Measurements from ENCODE around the gene CDC42BPA. TPM values are rescaled to one million over a fixed set of nuclear protein-coding genes. Genes with fewer than 3 reads are reported as not detected.
"Not testable (repeated sequence)": the region's sequence is repeated elsewhere in the genome, so short reads cannot be mapped to it uniquely, and the experiment has no call there.

The CDC42BPA gene
- total RNA-seq, 1 donor from 2014 or later, result 51.5 TPM

DNA sequence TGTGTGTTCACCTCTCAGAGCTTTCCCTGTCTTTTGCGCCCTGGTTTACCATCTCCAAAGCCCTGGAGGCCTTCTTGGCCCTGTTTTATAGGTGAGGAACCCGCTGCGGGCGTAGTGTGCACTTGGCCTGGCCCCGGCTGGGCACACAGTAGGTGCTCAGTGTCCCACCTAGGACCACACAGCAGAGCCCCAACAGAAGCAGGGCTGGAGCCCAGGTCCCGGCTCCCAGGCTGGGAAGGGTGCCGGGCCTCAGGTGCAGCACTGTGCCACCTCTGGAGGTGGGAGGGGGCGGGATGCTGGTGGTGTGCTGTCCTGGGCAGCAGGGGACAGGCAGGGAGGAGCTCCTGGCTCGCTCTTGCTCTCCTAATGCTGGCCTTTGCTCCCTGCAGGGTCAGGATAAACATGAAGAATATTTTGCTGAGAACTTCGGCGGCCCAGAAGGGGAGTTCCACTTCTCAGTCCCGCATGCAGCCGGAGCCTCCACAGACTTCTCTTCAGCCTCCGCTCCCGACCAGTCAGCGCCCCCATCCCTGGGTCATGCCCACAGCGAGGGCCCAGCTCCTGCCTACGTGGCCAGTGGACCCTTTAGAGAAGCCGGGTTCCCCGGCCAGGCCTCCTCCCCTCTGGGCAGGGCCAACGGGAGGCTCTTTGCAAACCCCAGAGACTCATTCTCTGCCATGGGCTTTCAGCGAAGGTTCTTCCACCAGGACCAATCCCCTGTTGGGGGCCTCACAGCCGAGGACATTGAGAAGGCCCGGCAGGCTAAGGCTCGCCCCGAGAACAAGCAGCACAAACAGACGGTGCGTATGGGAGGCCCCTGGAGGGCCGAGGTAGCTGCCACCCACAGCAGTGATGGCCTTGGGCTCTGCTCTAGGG lies 353.4 kb downstream of the CDC42BPA start:
- no peak for DNase-seq (ENCODE audit: low spot score)

- DNase-seq (ENCODE audit: low spot score), result no peak
Measured at GRCh38 chr1:226964068-226964425, 354.2 kb downstream of the CDC42BPA start.

- DNase-seq (ENCODE audit: low spot score), result no peak
Measured at GRCh38 chr1:226962421-226963391, 355.6 kb downstream of the CDC42BPA start.

GRCh38 chr1:226960944-226961765 lies 357.1 kb downstream of the CDC42BPA start:
- DNase-seq (ENCODE audit: low spot score), result no peak

DNA sequence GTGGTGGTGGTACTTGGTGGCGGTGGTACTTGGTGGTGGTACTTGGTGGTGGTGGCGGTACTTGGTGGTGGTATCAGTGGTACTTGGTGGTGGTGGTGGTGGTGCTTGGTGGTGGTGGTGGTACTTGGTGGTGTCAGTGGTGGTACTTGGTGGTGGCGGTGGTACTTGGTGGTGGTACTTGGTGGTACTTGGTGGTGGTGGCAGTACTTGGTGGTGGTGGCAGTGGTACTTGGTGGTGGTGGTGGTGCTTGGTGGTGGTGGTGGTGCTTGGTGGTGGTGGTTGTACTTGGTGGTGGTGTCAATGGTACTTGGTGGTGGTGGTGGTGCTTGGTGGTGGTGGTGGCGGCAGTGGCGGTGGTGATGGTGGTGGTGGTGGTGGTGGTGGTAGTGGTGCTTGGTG lies 358.0 kb downstream of the CDC42BPA start:
- no peak for DNase-seq (ENCODE audit: low spot score)

- no peak for DNase-seq (ENCODE audit: low spot score)
Measured at GRCh38 chr1:226958300-226958699, 360.0 kb downstream of the CDC42BPA start.

DNA sequence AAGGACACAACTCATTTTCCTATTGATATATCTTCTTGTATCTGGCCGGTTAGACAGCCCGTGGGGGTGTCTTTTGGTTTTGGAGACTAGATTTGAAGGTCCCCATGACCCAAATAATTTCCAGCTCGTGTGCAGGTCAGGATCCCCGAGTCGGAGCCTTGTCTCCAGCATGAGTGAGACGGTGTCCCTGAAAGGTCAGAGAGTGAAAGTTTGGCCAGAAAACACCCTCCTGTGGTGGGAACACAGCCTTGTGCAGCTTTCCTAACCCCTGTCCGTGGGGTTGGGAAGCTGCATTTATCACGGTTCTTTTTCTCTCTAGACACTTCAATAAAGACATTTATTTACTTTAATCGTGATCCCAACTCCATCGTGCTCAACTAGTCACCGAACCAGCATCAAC lies 360.6 kb downstream of the CDC42BPA start:
- no peak for DNase-seq (ENCODE audit: low spot score)

GRCh38 chr1:226956942-226957713 lies 361.2 kb downstream of the CDC42BPA start:
- DNase-seq (ENCODE audit: low spot score), result no peak

DNA sequence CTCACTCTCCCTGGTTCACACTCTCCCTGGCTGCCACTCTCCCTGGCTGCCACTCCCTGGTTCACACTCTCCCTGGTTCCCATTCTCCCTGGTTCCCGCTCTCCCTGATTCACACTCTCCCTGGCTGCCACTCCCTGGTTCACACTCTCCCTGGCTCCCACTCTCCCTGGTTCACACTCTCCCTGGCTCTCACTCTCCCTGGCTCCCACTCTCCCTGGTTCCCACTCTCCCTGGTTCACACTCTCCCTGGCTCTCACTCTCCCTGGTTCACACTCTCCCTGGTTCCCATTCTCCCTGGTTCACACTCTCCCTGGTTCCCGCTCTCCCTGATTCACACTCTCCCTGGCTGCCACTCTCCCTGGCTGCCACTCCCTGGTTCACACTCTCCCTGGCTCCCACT lies 362.4 kb downstream of the CDC42BPA start:
- DNase-seq (ENCODE audit: low spot score), result not testable (repeated sequence)

DNA sequence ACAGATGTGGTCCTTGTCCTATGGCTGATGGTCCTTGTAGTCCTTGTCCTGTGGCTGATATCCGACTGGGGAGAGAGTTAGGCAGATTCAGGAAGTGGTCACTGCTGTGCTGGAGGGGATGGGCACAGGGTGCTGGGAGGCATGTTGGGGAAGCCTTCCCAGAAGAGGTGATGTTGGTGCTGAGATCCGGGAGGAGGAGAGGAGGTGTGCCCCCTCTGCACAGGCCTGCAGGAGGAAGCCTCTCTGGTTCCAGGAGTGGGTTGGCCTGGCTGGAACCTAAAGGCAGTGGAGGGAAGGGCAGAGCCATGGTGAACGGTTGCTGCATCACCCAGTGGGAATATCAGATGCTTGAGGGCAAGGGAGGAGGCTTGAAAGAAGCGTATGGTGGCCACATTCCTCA lies 363.5 kb downstream of the CDC42BPA start:
- no peak for DNase-seq (ENCODE audit: low spot score)

- no peak for DNase-seq (ENCODE audit: low spot score)
Measured at GRCh38 chr1:226954337-226954736, 364.0 kb downstream of the CDC42BPA start.

DNA sequence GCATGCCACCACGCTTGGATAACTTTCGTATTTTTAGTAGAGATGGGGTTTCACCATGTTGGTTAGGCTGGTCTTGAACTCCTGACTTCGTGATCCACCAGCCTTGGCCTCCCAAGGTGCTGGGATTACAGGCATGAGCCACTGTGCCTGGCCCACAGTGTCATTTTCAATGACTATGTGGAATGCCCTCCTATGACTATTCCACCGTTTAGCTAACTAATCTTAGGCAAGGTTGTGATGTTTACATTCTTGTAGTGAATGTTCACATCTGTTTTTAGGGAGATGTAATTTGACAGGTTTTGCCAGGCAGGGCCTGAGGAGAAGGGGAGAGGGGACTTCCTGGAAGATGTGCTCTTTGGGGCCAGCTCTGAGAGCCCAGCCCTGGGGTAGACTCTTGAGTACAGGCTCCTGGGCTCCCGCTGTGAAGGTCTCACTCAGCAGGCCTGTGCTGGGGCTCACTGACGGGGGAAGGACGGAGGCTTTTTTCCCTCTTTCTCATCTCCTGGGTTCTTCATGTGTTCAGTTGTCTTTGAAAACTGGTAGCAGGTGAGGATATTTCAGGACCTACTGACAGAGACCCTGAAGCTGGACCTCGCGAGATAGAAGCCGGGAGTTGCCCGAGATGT lies 365.0 kb downstream of the CDC42BPA start:
- DNase-seq (ENCODE audit: low spot score), result no peak

DNA sequence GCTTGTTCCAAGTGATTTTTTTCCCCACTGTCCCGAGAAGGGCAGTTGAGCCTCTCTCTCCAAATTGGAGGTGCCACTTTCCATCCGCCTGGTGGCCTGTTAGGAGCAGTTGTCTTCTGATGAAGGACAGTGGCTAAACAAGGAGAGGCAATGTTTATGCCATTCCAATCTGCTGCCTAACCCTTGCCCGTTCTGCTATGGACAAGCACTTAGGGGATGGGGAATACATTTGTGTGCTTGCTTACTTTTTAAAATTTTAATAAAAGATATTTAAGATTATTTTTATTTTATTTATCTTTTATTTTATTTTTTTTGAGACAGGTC lies 366.2 kb downstream of the CDC42BPA start:
- no peak for DNase-seq (ENCODE audit: low spot score)

DNA sequence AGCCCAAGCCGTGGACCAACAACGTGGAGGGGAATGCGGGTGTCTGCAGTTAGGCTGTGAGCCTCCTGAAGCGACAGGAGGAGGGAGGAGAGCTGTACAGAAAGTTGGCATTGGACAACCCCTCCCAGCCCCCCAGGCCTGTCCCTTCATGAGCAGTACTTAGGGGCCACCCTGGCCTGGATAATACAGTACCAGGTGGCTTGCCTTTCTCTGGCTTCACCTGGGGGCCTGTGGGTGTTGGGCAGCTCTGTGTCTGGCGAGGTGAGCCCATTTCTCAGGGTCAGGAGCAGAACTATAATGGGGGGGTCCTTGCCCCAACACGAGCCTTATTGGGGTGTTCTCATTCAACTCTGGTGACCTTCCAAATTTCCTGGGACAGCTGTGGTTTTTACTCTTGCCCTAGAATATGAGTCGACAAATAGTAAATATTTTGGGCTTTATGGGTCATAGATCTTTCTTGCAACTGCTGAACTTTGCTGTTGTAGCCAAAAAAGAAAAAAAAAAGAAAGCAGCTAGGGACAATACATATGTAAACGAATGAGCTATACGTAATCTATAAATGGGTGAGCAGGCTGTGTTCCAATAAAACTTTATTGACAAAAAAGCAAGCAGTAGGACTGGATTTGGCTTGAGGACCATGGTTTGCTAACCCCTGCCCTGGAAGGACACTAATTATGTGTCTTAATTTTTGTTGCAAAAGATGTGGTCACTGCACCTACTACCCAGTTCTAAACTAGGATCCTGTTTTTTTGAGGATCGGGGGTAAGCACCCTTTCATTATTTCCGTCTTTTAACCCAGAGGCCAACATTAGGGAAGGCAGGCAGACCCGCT lies 366.8 kb downstream of the CDC42BPA start:
- no peak for DNase-seq (ENCODE audit: low spot score)

DNA sequence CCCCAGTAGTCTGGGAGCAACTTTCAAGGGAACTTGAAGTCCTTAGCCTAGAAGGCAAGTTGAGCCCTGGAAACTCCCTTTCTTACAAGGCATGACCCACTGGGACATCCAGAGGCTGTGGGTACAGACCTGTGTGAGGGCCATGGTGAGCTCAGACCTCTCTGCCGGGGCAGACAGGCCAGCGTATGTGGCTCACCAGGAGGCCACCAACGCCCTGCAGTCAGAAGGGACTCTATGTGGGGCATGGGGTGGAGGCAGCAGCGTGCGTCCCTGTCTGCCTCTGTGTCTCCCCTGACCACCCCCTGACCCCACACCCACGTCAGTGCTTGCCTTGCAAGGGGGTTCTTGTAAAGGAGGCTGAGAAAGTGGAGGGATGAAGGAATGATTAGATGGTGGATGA lies 367.4 kb downstream of the CDC42BPA start:
- no peak for DNase-seq (ENCODE audit: low spot score)

- DNase-seq (ENCODE audit: low spot score), result no peak
Measured at GRCh38 chr1:226950316-226950715, 368.0 kb downstream of the CDC42BPA start.

GRCh38 chr1:226949401-226949800 lies 368.9 kb downstream of the CDC42BPA start:
- no peak for DNase-seq (ENCODE audit: low spot score)

DNA sequence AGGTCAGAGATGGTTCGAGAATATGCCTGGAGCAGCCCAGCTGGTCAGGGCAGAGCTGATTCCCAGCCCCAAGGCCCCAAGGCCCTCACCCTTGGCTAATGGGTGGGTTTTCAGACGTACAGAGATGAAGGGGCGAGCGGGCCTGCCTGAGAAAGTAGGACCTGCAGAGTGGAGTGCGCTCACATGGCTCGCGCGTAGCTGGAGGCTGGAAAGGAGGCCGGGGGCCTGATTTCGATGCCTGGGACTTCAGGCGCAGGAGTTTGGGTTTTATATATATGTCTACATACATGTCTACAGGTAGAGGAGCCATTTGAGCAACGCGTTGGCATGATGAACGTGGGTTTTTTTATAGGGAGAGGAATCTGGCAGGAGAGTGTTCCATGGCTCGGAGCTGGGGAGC lies 369.3 kb downstream of the CDC42BPA start:
- no peak for DNase-seq (ENCODE audit: low spot score)

DNA sequence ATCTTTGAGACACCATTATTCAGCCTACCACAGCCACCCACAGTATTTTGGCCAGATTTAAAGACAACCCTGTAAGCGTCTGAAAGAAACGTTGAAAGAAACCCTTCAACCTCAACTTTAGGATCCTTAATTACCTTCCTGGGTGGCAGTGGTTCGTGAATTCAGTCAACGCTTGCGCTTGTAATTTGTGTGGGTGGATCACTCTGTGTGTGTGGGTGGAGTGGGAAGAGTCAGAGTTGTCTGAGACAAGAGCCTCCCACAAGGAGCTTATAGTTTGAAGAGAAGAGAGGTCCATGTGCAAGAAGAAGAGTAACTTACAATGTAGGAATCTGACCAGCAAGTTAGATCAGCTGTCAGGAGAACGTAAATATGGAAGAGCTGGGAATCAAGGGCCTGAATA lies 369.8 kb downstream of the CDC42BPA start:
- DNase-seq (ENCODE audit: low spot score), result no peak

DNA sequence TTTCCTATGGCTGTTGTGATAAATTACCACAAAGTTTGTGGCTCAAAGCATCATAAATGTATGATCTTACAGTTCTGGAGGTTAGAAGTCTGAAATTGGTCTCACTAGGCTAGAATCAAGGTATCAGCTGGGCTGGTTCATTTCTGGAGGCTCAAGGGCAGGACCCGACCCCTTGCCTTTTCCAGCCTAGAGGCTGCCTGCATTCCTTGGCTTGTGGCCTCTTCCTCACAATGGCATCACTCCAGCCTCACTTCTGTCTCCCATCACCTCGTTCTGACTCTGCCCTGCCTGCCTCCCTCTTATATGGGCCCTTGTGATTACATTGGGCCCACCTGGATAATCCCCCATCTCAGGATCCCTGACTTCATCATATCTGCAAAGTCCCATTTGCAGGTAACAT lies 370.2 kb downstream of the CDC42BPA start:
- DNase-seq (ENCODE audit: low spot score), result no peak

Data from ureter (tissue), 1 donor.